SKM-1 (cell line): ENCODE measurements around the gene CSTF1.
A peak's percentile ranks its signal among the peaks of the same experiment; 100 is the strongest.
"Not testable (repeated sequence)": the region's sequence is repeated elsewhere in the genome, so short reads cannot be mapped to it uniquely, and the experiment has no call there.

Source experiments
- DNase-seq: peaks from one replicate; lab custom pipeline; 2025; ENCODE audit not compliant: unreplicated experiment; lab: John Stamatoyannopoulos, UW

The CSTF1 gene

GRCh38 chr20:56368351-56369134 is 23.9 kb upstream of the CSTF1 start:
- DNase-seq = no peak

GRCh38 chr20:56369179-56369578 is 23.3 kb upstream of the CSTF1 start:
- no peak for DNase-seq

GRCh38 chr20:56371977-56372376 is 20.5 kb upstream of the CSTF1 start:
- no peak for DNase-seq

- no peak for DNase-seq
Measured at GRCh38 chr20:56372850-56373249, 19.6 kb upstream of the CSTF1 start.

GRCh38 chr20:56373942-56374341 is 18.5 kb upstream of the CSTF1 start:
- peak; percentile 16 for DNase-seq

GRCh38 chr20:56376331-56376730 is 16.1 kb upstream of the CSTF1 start:
- no peak for DNase-seq

GRCh38 chr20:56378386-56378785 is 14.1 kb upstream of the CSTF1 start:
- DNase-seq = no peak

- DNase-seq = no peak
Measured at GRCh38 chr20:56380375-56380774, 12.1 kb upstream of the CSTF1 start.

GRCh38 chr20:56381501-56381900 is 10.9 kb upstream of the CSTF1 start:
- no peak for DNase-seq

GRCh38 chr20:56382696-56383095 is 9.7 kb upstream of the CSTF1 start:
- DNase-seq = no peak

GRCh38 chr20:56383334-56383733 is 9.1 kb upstream of the CSTF1 start:
- no peak for DNase-seq

- DNase-seq = no peak
Measured at GRCh38 chr20:56385130-56385529, 7.3 kb upstream of the CSTF1 start.

GRCh38 chr20:56386219-56386618 is 6.2 kb upstream of the CSTF1 start:
- DNase-seq = no peak

- DNase-seq = no peak
Measured at GRCh38 chr20:56388882-56389281, 3.6 kb upstream of the CSTF1 start.

- no peak for DNase-seq
Measured at GRCh38 chr20:56389807-56390206, 2.6 kb upstream of the CSTF1 start.

- not testable (repeated sequence) for DNase-seq
Measured at GRCh38 chr20:56390396-56390795, 2.0 kb upstream of the CSTF1 start.

- no peak for DNase-seq
Measured at GRCh38 chr20:56391037-56391436, 1.4 kb upstream of the CSTF1 start.

- no peak for DNase-seq
Measured at GRCh38 chr20:56391596-56392131, 781 bp upstream of the CSTF1 start.

GRCh38 chr20:56392881-56393482 is 537 bp downstream of the CSTF1 start:
- no peak for DNase-seq

GRCh38 chr20:56393653-56394052 is 1.2 kb downstream of the CSTF1 start:
- no peak for DNase-seq

- no peak for DNase-seq
Measured at GRCh38 chr20:56395166-56395565, 2.7 kb downstream of the CSTF1 start.

- DNase-seq = peak; percentile 61
Measured at GRCh38 chr20:56400001-56400640, 7.7 kb downstream of the CSTF1 start.
